HepG2 (cell line): Measurements from ENCODE around the gene PRKCSH. TPM values are rescaled to one million over a fixed set of nuclear protein-coding genes. Genes with fewer than 3 reads are reported as not detected.

Experiments used
- CBFB ChIP-seq: sonication (generic); formaldehyde crosslinking; IDR thresholded peaks from 2 replicates; pipeline ENCODE4 v1.4.0; 2020; ENCODE audit warnings: missing genetic modification reagents
- ETV6 ChIP-seq: sonication (generic); formaldehyde crosslinking; conservative IDR thresholded peaks from 2 replicates; pipeline ENCODE4 v1.4.0; 2020; ENCODE audit warnings: missing genetic modification reagents
- GLI4 ChIP-seq: sonication (generic); formaldehyde crosslinking; IDR thresholded peaks from 2 replicates; pipeline ENCODE4 v1.5.1; 2020; ENCODE audit warnings: missing genetic modification reagents, mild to moderate bottlenecking, moderate library complexity, borderline replicate concordance
- HES4 ChIP-seq: sonication (generic); formaldehyde crosslinking; IDR thresholded peaks from 2 replicates; pipeline ENCODE4 v1.9.0; 2021; ENCODE audit warnings: mild to moderate bottlenecking, missing genetic modification reagents, borderline replicate concordance
- HNRNPH1 ChIP-seq: fragments of 200-400 bp; formaldehyde crosslinking; optimal IDR thresholded peaks from 2 replicates; pipeline ENCODE3; 2017; ENCODE audit warnings: mild to moderate bottlenecking, low read depth, low read length
- JUNB ChIP-seq: sonication (generic); formaldehyde crosslinking; IDR thresholded peaks from 2 replicates; pipeline ENCODE4 v1.8.0; 2022; ENCODE audit warnings: missing genetic modification reagents, mild to moderate bottlenecking, borderline replicate concordance
- NRL ChIP-seq: sonication (generic); formaldehyde crosslinking; IDR thresholded peaks from 2 replicates; pipeline ENCODE4 v1.5.0; 2020; ENCODE audit warnings: missing genetic modification reagents, mild to moderate bottlenecking, moderate library complexity, borderline replicate concordance
- SALL2 ChIP-seq: sonication (generic); formaldehyde crosslinking; IDR thresholded peaks from 2 replicates; pipeline ENCODE4 v1.8.1; 2023; ENCODE audit warnings: mild to moderate bottlenecking, missing genetic modification reagents, inconsistent platforms
- ZNF441 ChIP-seq: sonication (generic); formaldehyde crosslinking; IDR thresholded peaks from 2 replicates; pipeline ENCODE4 v1.7.0; 2021; ENCODE audit warnings: missing genetic modification reagents, borderline replicate concordance
- ZNF776 ChIP-seq: sonication (generic); formaldehyde crosslinking; IDR thresholded peaks from 2 replicates; pipeline ENCODE4 v1.4.0; 2020; ENCODE audit warnings: mild to moderate bottlenecking, missing genetic modification reagents
- polyA plus RNA-seq, 8 experiments: library from polyadenylated mRNA; depleted of rRNA in 3 of 8; stranded (reverse) in 7 of 8; unstranded in 1 of 8; fragments of >200 nt; fragmentation: Illumina TruSeq in 4 of 8; extraction: Trizol in 4 of 8; gene quantifications; 2 replicates each; pipeline versions ENCODE4 v1.2.1 to v1.2.3, GENCODE V29; 2011 to 2016; ENCODE audit warnings: low read depth in 4 of 8, missing spikeins in 1 of 8, mixed read lengths in 1 of 8; ENCODE audit not compliant: insufficient read depth in 1 of 8
- total RNA-seq, 5 experiments: library from RNA; depleted of rRNA; stranded (reverse); fragments of >200 nt; fragmentation: Illumina TruSeq; extraction: Trizol; gene quantifications; 2 replicates each; pipeline ENCODE4 v1.2.3, GENCODE V29; 2016; ENCODE audit warnings: low read depth in 1 of 5
- TF ChIP-seq, protein P1 (sequence below): sonication (generic); formaldehyde crosslinking; IDR thresholded peaks from 2 replicates; pipeline ENCODE4 v1.5.1; 2020; ENCODE audit warnings: missing genetic modification reagents, mild to moderate bottlenecking, borderline replicate concordance
- TF ChIP-seq, protein P2 (sequence below): IDR thresholded peaks from 2 replicates; pipeline ENCODE4 v1.6.1; 2016
- TF ChIP-seq, protein P3 (sequence below): sonication (generic); formaldehyde crosslinking; IDR thresholded peaks from 2 replicates; pipeline ENCODE4 v1.4.0; 2020; ENCODE audit warnings: missing genetic modification reagents
- TF ChIP-seq, protein P4 (sequence below): sonication (generic); formaldehyde crosslinking; IDR thresholded peaks from 2 replicates; pipeline ENCODE4 v1.5.1; 2020; ENCODE audit warnings: missing genetic modification reagents, mild to moderate bottlenecking, borderline replicate concordance
- TF ChIP-seq, protein P5 (sequence below): sonication (generic); formaldehyde crosslinking; IDR thresholded peaks from 2 replicates; pipeline ENCODE4 v1.4.0; 2020; ENCODE audit warnings: missing genetic modification reagents
- TF ChIP-seq, protein P6 (sequence below): sonication (generic); formaldehyde crosslinking; conservative IDR thresholded peaks from 2 replicates; pipeline ENCODE4 v1.4.0; 2020; ENCODE audit warnings: mild to moderate bottlenecking, missing genetic modification reagents, moderate library complexity

Gene PRKCSH
- total and polyA plus RNA-seq, 2 of the 13 experiments (the other 11 are each of a cell fraction or from before 2014, with no cell fraction given): 85.1 to 125 TPM

DNA sequence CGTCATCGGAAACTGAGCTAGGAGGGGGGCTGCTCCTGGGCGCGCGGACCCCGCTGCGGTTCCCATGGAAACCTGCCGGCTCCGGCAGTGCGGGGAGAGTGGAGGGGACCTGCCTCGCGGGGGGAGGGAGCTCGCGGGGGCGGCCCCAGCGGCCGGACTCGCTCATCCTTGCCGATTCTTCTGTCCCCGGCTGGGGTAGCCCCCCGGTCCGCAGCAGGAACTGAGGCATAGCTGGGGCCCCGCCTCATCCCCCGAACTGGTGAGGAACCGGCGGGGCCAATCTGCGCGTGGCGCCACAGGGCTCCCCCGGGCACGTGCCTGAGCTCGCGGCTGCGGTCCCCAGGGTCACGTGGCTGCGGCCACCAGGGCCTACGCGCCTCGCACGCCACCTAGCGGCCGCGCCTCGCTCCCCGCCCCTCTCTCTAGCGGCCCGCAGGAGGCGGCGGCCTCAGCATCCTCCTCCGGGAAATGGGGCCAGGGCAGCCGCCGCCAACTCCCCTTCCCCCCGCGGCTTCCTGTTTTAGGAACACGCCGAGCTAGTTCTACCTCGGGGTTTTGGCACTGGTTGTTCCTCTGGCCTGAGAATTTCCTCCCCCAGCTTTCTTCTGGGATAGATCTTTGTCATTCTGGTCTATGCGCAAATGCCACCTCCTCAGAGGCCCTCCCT is 47.1 kb downstream of the PRKCSH start (continued):
- peak; percentile 95 for TF ChIP-seq SALL2 (CRISPR knock-in tag)
- peak; percentile 84 for TF ChIP-seq ETV6
- TF ChIP-seq, protein P1, sequence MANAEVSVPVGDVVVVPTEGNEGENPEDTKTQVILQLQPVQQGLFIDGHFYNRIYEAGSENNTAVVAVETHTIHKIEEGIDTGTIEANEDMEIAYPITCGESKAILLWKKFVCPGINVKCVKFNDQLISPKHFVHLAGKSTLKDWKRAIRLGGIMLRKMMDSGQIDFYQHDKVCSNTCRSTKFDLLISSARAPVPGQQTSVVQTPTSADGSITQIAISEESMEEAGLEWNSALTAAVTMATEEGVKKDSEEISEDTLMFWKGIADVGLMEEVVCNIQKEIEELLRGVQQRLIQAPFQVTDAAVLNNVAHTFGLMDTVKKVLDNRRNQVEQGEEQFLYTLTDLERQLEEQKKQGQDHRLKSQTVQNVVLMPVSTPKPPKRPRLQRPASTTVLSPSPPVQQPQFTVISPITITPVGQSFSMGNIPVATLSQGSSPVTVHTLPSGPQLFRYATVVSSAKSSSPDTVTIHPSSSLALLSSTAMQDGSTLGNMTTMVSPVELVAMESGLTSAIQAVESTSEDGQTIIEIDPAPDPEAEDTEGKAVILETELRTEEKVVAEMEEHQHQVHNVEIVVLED (CRISPR knock-in tag): no peak
- TF ChIP-seq, protein P2, sequence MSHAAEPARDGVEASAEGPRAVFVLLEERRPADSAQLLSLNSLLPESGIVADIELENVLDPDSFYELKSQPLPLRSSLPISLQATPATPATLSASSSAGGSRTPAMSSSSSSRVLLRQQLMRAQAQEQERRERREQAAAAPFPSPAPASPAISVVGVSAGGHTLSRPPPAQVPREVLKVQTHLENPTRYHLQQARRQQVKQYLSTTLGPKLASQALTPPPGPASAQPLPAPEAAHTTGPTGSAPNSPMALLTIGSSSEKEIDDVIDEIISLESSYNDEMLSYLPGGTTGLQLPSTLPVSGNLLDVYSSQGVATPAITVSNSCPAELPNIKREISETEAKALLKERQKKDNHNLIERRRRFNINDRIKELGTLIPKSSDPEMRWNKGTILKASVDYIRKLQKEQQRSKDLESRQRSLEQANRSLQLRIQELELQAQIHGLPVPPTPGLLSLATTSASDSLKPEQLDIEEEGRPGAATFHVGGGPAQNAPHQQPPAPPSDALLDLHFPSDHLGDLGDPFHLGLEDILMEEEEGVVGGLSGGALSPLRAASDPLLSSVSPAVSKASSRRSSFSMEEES (CRISPR knock-in tag): peak; percentile 93
- TF ChIP-seq HES4: no peak
- peak; percentile 92; the same call in 1 of the 2 replicates for TF ChIP-seq CBFB (CRISPR knock-in tag)
- TF ChIP-seq, protein P3, sequence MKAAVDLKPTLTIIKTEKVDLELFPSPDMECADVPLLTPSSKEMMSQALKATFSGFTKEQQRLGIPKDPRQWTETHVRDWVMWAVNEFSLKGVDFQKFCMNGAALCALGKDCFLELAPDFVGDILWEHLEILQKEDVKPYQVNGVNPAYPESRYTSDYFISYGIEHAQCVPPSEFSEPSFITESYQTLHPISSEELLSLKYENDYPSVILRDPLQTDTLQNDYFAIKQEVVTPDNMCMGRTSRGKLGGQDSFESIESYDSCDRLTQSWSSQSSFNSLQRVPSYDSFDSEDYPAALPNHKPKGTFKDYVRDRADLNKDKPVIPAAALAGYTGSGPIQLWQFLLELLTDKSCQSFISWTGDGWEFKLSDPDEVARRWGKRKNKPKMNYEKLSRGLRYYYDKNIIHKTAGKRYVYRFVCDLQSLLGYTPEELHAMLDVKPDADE (CRISPR knock-in tag): 0 out of 2 replicates have a peak, but pooled peaks have one; percentile 84
- TF ChIP-seq, protein P4, sequence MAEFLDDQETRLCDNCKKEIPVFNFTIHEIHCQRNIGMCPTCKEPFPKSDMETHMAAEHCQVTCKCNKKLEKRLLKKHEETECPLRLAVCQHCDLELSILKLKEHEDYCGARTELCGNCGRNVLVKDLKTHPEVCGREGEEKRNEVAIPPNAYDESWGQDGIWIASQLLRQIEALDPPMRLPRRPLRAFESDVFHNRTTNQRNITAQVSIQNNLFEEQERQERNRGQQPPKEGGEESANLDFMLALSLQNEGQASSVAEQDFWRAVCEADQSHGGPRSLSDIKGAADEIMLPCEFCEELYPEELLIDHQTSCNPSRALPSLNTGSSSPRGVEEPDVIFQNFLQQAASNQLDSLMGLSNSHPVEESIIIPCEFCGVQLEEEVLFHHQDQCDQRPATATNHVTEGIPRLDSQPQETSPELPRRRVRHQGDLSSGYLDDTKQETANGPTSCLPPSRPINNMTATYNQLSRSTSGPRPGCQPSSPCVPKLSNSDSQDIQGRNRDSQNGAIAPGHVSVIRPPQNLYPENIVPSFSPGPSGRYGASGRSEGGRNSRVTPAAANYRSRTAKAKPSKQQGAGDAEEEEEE (CRISPR knock-in tag): no peak
- no peak for TF ChIP-seq JUNB (CRISPR knock-in tag)
- TF ChIP-seq ZNF441 (CRISPR knock-in tag): no peak
- 0 out of 2 replicates have a peak, but pooled peaks have one; percentile 37 for TF ChIP-seq ZNF776 (CRISPR knock-in tag)
- no peak for TF ChIP-seq GLI4 (CRISPR knock-in tag)
- TF ChIP-seq, protein P5, sequence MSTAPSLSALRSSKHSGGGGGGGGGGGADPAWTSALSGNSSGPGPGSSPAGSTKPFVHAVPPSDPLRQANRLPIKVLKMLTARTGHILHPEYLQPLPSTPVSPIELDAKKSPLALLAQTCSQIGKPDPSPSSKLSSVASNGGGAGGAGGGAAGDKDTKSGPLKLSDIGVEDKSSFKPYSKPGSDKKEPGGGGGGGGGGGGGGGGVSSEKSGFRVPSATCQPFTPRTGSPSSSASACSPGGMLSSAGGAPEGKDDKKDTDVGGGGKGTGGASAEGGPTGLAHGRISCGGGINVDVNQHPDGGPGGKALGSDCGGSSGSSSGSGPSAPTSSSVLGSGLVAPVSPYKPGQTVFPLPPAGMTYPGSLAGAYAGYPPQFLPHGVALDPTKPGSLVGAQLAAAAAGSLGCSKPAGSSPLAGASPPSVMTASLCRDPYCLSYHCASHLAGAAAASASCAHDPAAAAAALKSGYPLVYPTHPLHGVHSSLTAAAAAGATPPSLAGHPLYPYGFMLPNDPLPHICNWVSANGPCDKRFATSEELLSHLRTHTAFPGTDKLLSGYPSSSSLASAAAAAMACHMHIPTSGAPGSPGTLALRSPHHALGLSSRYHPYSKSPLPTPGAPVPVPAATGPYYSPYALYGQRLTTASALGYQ (CRISPR knock-in tag): peak; percentile 62; the same call in 1 of the 2 replicates
- TF ChIP-seq NRL (CRISPR knock-in tag): peak; percentile 56
- TF ChIP-seq, protein P6, sequence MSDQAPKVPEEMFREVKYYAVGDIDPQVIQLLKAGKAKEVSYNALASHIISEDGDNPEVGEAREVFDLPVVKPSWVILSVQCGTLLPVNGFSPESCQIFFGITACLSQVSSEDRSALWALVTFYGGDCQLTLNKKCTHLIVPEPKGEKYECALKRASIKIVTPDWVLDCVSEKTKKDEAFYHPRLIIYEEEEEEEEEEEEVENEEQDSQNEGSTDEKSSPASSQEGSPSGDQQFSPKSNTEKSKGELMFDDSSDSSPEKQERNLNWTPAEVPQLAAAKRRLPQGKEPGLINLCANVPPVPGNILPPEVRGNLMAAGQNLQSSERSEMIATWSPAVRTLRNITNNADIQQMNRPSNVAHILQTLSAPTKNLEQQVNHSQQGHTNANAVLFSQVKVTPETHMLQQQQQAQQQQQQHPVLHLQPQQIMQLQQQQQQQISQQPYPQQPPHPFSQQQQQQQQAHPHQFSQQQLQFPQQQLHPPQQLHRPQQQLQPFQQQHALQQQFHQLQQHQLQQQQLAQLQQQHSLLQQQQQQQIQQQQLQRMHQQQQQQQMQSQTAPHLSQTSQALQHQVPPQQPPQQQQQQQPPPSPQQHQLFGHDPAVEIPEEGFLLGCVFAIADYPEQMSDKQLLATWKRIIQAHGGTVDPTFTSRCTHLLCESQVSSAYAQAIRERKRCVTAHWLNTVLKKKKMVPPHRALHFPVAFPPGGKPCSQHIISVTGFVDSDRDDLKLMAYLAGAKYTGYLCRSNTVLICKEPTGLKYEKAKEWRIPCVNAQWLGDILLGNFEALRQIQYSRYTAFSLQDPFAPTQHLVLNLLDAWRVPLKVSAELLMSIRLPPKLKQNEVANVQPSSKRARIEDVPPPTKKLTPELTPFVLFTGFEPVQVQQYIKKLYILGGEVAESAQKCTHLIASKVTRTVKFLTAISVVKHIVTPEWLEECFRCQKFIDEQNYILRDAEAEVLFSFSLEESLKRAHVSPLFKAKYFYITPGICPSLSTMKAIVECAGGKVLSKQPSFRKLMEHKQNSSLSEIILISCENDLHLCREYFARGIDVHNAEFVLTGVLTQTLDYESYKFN (CRISPR knock-in tag): peak; percentile 17; the same call in 1 of the 2 replicates
- TF ChIP-seq HNRNPH1: no peak
